ENCODE results near the gene CRTC3.
"Not testable (repeated sequence)": the region's sequence is repeated elsewhere in the genome, so short reads cannot be mapped to it uniquely, and the experiment has no call there.

The CRTC3 gene, protein sequence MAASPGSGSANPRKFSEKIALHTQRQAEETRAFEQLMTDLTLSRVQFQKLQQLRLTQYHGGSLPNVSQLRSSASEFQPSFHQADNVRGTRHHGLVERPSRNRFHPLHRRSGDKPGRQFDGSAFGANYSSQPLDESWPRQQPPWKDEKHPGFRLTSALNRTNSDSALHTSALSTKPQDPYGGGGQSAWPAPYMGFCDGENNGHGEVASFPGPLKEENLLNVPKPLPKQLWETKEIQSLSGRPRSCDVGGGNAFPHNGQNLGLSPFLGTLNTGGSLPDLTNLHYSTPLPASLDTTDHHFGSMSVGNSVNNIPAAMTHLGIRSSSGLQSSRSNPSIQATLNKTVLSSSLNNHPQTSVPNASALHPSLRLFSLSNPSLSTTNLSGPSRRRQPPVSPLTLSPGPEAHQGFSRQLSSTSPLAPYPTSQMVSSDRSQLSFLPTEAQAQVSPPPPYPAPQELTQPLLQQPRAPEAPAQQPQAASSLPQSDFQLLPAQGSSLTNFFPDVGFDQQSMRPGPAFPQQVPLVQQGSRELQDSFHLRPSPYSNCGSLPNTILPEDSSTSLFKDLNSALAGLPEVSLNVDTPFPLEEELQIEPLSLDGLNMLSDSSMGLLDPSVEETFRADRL

GRCh38 chr15:90529371-90530249 is at the start of gene CRTC3:
TSS of gene CRTC3 (plus strand) at chr15:90529923. CDS start at chr15:90530072, 149 bp downstream.
- DNase-seq (ENCODE audit: low spot score): peak; percentile 58

DNA sequence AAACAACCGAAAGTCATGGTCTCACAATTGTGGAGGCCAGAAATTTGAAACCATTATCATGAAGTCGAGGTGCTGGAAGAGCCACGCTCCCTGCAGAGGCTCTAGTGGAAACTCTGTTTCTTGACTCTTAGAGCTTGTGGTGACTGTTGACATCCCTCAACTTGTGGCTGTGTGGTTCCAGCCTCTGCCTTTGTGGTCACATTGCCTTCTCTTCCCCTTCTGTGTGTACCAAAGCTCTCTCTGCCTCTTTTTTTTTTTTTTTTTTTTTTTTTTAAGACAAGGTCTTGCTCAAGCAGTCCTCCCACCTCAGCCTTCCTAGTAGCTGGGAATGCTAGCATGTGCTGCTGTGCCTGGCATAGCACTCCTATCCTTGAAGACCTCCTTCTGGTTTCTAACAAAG is 48.7 kb upstream of the CRTC3 start:
- DNase-seq (ENCODE audit: low spot score): no peak

GRCh38 chr15:90482124-90483011 is 47.4 kb upstream of the CRTC3 start:
- DNase-seq (ENCODE audit: low spot score): peak; percentile 84

- no peak for DNase-seq (ENCODE audit: low spot score)
Observed at GRCh38 chr15:90483012-90483307, 46.8 kb upstream of the CRTC3 start.

DNA sequence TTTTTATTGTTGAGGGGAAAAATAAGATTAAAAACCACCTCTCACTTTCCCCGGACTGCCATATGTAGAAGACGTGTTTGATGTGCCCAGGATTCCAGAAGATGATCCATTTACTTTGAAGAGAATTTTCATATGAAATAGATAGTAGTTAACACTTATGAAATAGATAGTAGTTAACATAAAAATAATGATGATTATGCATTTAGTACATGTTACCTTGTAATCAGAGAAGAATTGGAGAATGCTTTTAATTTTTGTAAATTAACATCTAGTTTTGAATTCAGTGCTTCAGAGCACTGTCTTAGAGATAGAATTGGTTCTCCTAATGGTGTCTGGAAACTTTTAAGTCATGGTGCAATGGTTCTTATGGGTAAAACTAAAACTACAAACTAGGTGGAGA is 46.1 kb upstream of the CRTC3 start:
- no peak for DNase-seq (ENCODE audit: low spot score)

DNA sequence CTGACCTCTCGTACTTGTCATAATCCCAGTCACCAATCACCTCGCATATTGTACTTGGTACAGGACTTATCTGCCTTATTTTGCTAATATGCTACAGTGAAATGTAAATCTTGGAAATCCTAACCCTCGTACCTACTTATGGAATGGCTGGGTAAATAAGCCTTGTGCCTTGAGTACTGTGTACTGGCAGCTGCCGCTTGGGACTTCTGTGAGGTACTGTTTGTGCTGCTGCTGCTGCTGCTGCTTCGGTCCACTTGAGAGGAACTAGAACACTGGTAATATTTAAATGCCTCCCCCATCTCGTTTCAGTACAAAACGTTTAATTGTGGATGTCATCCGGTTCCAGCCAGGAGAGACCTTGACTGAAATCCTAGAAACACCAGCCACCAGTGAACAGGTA is 42.5 kb upstream of the CRTC3 start:
- DNase-seq (ENCODE audit: low spot score): no peak

GRCh38 chr15:90489514-90489913 is 40.2 kb upstream of the CRTC3 start:
- DNase-seq (ENCODE audit: low spot score): no peak

DNA sequence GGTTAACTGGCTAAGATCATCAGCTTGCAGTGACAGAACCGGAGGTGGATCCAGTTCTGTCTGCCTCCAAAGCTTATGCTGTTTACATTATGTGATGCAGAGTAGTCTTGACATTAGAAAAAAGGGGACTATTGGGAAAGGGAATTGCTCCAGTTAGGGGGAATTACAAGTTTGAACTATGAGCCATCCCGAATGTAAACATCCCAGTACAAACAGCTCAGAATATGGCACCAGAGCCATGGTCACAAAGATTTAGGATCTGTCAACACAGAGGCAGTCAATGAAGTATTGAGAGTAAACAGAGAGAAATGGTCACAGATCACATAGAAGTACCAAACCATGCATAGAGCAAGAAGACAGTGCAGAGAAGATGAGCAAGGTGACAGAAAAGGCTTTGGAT is 39.8 kb upstream of the CRTC3 start:
- DNase-seq (ENCODE audit: low spot score): no peak

DNA sequence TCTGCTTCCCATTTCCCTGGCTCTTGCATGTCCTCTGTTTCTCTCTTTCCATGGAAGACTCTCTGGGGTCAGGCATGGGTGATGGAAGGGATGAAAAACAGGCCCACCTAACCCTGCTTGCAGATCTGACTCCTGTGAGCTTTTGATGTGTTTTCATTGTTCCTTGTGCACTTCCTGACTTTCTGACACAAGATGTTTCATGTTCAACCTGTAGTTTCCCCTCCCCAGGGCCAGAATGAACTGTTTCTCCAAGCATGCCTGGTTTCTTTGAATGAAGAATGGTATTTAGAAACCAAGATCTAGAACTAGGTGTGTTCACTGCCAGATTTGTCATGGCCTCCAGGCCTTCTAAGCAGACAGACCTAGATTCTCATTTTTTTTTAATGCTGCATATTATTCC is 36.1 kb upstream of the CRTC3 start:
- no peak for DNase-seq (ENCODE audit: low spot score)

GRCh38 chr15:90495067-90495466 is 34.7 kb upstream of the CRTC3 start:
- no peak for DNase-seq (ENCODE audit: low spot score)

GRCh38 chr15:90496791-90497190 is 32.9 kb upstream of the CRTC3 start:
- no peak for DNase-seq (ENCODE audit: low spot score)

DNA sequence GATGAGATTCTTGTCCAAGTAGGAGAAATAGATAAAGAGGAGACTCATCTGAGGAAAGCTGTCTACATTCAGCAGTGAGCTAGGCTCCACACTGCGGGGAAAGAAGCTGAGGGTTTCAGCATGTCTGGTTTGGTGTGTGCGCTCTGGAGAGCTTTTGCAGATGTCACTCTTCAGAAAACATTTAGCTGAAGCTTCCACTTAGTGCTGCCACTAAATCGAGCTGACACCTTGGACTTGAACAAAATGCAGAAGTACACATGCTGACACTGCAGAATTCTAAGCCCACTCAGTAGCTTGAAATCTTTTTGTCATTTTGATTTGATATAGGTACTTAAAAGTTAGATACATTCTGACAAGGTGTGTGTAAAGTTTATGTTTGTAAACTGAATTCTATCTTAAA is 32.3 kb upstream of the CRTC3 start:
- no peak for DNase-seq (ENCODE audit: low spot score)

GRCh38 chr15:90497912-90498311 is 31.8 kb upstream of the CRTC3 start:
- DNase-seq (ENCODE audit: low spot score): no peak

- no peak for DNase-seq (ENCODE audit: low spot score)
Observed at GRCh38 chr15:90500171-90500570, 29.6 kb upstream of the CRTC3 start.

DNA sequence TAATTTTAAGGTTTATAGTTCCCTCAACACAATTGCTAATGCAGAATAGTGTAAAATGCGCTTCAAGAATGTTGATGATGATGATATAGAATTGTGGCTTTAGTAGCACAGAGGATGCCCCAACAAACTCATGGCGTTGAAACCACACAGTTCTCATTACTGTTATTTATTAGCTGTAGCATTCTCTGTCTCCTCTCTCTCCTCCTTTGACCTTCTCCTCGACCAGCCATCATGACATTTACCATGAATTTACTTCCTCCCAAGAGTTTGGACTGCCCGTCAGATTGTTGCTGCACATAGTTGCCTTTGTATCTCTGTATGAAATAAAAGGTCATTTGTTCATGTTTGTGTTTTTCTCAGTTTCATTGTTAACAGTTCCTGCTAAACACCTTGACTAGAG is 27.8 kb upstream of the CRTC3 start:
- no peak for DNase-seq (ENCODE audit: low spot score)

- DNase-seq (ENCODE audit: low spot score): not testable (repeated sequence)
Observed at GRCh38 chr15:90510781-90511180, 18.9 kb upstream of the CRTC3 start.

DNA sequence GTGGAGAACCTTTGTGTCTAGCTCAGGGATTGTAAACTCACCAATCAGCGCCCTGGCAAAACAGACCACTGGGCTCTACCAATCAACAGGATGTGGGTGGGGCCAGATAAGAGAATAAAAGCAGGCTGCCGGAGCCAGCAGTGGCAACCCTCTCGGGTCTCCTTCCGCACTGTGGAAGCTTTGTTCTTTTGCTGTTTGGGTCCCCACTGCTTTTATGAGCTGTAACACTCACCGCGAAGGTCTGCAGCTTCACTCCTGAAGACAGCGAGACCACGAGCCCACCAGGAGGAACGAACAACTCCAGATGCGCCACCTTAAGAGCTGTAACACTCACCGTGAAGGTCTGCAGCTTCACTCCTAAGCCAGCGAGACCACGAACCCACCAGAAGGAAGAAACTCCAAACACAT is 18.5 kb upstream of the CRTC3 start:
- not testable (repeated sequence) for DNase-seq (ENCODE audit: low spot score)

DNA sequence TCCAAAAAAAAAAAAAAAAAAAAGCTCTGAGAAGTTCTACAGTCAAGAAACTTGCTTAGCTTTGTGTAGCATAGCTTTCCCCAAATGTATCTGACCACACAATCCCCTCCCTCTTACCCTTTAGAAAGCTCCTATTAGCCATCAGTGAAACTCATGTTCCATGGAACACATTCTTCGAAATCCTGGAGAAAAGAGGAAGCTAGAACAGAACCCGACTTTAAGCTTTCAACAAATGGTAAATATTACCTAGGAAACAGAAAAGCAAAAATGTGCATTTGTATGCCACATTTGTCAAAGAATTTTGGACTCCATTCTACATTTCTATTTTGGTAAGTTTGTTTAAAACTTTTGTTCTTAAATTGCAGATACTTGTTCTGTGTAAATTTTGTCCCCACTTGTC is 17.4 kb upstream of the CRTC3 start:
- DNase-seq (ENCODE audit: low spot score): no peak

DNA sequence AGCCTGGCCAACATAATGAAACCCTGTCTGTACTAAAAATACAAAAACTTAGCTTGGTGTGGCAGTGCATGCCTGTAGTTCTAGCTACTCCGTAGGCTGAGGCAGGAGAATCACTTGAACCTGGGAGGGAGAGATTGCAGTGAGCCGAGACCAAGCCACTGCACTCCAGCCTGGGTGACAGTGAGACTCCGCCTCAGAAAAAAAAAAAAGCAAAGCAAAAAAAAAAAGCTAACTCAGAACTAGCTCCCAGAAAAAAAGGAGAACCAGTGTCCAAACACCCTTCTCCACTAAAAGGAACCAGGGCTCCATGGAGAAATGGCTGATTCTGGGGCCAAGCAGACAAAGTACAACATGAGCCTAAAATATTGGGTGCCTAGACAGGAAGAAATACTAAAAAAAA is 16.7 kb upstream of the CRTC3 start:
- DNase-seq (ENCODE audit: low spot score): no peak

DNA sequence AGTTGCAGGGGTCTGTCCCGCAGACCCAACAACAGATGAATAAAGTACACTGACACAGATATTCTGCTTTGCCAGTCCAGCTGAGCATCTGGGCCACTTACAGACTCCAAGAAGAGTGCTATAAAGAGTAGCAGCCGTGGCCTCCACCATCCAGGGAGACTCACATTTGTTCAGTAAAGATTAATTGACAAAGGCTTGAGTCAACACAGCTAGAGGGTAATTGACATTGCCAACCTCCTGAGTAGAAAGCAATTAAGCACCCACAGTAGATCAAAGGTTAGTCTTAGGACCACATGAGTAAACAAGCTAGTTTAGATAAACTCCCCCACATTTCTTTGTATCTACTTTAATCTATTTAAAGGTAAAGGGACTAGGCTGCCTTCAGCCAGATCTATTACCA is 16.3 kb upstream of the CRTC3 start:
- DNase-seq (ENCODE audit: low spot score): no peak

DNA sequence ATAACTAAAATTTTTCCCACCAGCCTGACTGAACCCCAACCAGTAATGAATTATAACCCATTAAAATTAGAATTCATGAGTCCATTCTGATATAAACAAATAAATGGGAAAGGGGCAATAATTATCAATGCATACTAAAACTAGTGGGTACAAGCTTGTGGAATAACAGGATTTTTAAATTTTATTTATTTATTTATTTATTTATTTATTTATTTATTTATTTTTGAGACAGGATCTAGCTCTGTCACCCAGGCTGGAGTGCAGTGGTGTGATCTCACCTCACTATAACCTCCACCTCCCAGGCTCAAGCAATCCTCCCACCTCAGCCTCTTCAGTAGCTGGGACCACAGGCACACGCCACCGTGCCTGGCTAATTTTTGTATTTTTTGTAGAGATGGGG is 15.8 kb upstream of the CRTC3 start:
- not testable (repeated sequence) for DNase-seq (ENCODE audit: low spot score)

DNA sequence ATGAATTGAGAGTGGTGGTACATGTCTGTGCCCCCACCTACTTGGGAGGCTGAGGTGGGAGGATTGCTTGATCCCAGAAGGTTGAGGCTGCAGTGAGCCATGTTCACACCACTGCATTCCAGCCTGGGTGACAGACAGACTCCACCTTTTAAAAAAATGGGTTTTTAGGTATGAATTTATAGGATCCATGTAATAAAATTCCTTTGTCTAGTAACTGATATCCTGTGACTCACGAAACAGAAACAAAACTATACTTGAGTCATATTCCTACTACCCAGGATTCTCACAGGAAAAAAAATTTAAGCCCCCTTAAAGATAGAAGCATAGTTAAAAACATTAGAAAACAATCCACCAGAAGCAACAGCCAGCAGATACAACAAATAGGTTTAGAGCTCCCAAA is 10.0 kb upstream of the CRTC3 start:
- no peak for DNase-seq (ENCODE audit: low spot score)
